Kidney epithelial cell (primary cell): Measurements from ENCODE around the gene PCNX1. TPM values are rescaled to one million over a fixed set of nuclear protein-coding genes. Genes with fewer than 3 reads are reported as not detected.
A peak's percentile ranks its signal among the peaks of the same experiment; 100 is the strongest.
"Not testable (repeated sequence)": the region's sequence is repeated elsewhere in the genome, so short reads cannot be mapped to it uniquely, and the experiment has no call there.

Experiments used
- DNase-seq: peaks from one replicate; pipeline ENCODE4 v3.0.0-alpha.2; 2010; ENCODE audit warnings: low read depth
- H3K27me3 ChIP-seq: 2 replicates; pipeline ENCODE4 v1.6.0; 2011; ENCODE audit warnings: low read length; ENCODE audit not compliant: control insufficient read depth, insufficient read depth
- H3K36me3 ChIP-seq: 2 replicates; pipeline ENCODE4 v1.5.1; 2011; ENCODE audit warnings: low read length; ENCODE audit not compliant: control insufficient read depth, insufficient read depth
- H3K4me3 ChIP-seq: 2 replicates; pipeline ENCODE4 v1.5.1; 2011; ENCODE audit warnings: low read depth, mild to moderate bottlenecking, control low read depth, low read length
- CTCF ChIP-seq: IDR thresholded peaks from 2 replicates; pipeline ENCODE4 v1.5.1; 2011; ENCODE audit warnings: mild to moderate bottlenecking, moderate library complexity, low read length, control low read depth, inconsistent platforms; ENCODE audit not compliant: insufficient read depth, poor library complexity, severe bottlenecking
- total RNA-seq: library from RNA; depleted of rRNA; stranded (reverse); fragments of >200 nt; gene quantifications from 2 replicates; pipeline ENCODE4 v1.2.3, GENCODE V29; 2015

The PCNX1 gene
- total RNA-seq, 1 donor from 2014 or later = 26.9 TPM

GRCh38 chr14:71119075-71119474 is 211.8 kb downstream of the PCNX1 start:
- DNase-seq = peak; percentile 23
- no peak for TF ChIP-seq CTCF
- no peak overlapping the region for H3K4me3 ChIP-seq
- H3K36me3 ChIP-seq = no peaks in the 10 kb centered on the region
- no peaks in the 10 kb centered on the region for H3K27me3 ChIP-seq

DNA sequence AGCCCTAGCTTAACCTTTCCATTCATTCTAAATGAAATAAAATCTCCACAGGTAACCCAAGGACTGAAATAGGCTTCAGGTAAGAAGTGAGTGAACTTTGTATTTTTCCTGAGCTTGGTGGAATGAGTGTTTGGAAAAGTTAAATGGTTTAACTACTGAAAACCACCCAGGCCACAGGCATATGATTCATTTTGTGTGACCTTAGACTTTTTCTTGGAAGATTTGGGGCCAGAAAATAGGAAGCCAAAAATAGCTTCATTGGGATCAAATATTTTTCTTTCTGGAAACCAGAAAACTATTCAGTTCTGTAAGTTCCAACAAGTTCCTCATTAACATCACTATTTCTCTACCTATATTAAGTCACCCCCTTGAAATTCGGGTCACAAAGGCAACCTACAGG is 212.6 kb downstream of the PCNX1 start:
- DNase-seq = no peak

DNA sequence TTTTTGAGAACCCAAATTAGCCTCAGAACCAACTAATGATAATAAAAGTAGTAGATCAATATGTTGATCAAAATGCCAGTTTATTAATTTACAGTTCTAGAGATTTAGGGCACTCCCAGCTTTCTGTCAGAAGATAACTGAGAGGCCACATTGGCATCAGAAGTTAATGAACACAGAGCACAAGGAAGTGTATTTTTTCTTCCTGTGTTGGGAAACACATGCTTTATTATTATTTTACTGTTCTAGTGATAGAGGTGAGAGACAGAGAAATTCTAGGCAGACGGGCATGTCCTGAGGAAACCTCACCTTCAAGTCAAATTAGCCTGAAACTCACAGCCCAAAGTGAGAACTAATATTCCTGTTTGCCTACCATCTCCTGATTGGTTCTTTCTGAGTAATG is 213.7 kb downstream of the PCNX1 start:
- H3K4me3 ChIP-seq = no peak overlapping the region
- no peak for TF ChIP-seq CTCF
- no peaks in the 10 kb centered on the region for H3K27me3 ChIP-seq
- H3K36me3 ChIP-seq = no peaks in the 10 kb centered on the region
- DNase-seq = no peak

More for the DNA sequence above, 212.6 kb downstream of the PCNX1 start:
- Histone ChIP-seq H3K27me3 (no peaks in the 10 kb centered on the region), H3K36me3 (no peaks in the 10 kb centered on the region), H3K4me3 (no peak overlapping the region)
- TF ChIP-seq CTCF = no peak

GRCh38 chr14:71121711-71122110 is 214.5 kb downstream of the PCNX1 start:
- H3K27me3 ChIP-seq = no peaks in the 10 kb centered on the region
- H3K4me3 ChIP-seq = no peak overlapping the region
- DNase-seq = no peak
- no peaks in the 10 kb centered on the region for H3K36me3 ChIP-seq
- no peak for TF ChIP-seq CTCF

DNA sequence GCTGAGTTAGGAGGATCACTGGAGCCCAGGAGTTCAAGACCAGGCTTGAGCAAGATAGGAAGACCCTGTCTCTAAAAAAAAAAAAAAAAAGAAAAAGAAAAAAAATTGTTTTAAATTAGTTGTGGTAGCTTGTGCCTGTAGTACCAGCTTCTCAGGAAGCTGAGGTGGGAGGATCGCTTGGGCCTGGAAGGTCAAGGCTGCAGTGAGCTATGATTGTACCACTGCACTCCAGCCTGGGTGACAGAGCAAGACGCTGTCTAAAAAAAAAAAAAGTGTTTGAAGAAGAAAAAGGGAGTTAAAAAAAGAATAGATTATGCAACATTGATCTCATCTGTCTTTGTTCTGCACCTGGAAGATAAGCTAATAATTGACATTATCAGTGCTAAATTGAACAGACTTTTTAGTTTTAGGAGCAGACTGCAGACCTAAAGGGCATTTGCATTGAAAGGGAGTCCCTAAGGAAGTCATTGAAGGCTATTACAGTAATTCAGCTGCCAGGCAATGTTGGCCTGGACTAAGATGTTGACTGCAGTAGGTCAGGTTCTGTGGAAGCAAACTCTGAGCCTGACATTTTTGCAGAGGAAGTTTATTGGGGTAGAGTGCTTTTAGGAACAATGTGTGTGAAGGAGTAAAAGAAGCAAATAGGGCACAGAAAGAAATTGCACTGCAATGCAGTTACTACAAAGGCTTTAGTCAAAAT is 215.8 kb downstream of the PCNX1 start:
- no peak for TF ChIP-seq CTCF
- H3K36me3 ChIP-seq = no peaks in the 10 kb centered on the region
- H3K4me3 ChIP-seq = no peak overlapping the region
- DNase-seq = no peak
- H3K27me3 ChIP-seq = no peaks in the 10 kb centered on the region

DNA sequence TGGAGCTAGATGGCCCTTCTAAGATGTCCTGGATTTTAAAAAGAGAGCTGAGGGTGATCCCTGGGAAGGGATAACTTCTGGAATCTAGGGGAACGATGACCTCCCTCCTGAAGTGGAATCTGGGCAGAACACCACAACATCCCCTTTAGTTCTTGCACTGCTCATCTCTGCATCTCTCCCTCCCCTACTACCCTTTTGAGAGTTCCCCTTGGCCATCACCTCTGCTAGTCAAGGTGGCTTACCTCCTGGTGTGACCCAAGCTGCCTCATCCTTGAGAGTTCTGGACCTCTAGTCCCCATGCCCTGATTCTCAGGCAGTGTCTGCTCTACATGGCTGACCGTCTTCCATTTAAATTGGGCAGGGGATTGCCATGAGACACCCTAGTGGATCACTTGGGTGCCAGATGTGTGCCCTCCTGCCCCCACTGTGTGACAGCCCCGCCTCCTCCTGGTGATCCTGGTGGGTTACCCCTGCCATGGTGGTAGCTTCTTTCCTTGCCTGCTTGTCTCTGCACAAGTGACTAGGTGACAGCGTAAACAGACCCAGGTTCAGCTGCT is 216.4 kb downstream of the PCNX1 start:
- DNase-seq = no peak
- TF ChIP-seq CTCF = no peak

GRCh38 chr14:71129716-71130490 is 222.6 kb downstream of the PCNX1 start:
- H3K4me3 ChIP-seq, H3K27me3 ChIP-seq, DNase-seq, H3K36me3 ChIP-seq: not testable (repeated sequence)

More for the DNA sequence above, 216.4 kb downstream of the PCNX1 start:
- no peaks in the 10 kb centered on the region for H3K36me3 ChIP-seq
- no peaks in the 10 kb centered on the region for H3K27me3 ChIP-seq
- no peak overlapping the region for H3K4me3 ChIP-seq
